H9 (cell line): ENCODE data around the gene RMDN2. TPM values are rescaled to one million over a fixed set of nuclear protein-coding genes. Genes with fewer than 3 reads are reported as not detected.

Source experiments
- DNase-seq: peaks from one replicate; pipeline ENCODE4 v3.0.0-alpha.2; 2017
- H2AFZ ChIP-seq: one replicate; pipeline ENCODE4 v1.6.1; 2013; ENCODE audit warnings: mild to moderate bottlenecking, low read length, control low read depth, moderate library complexity
- H2AK5ac ChIP-seq: 2 replicates; pipeline ENCODE4 v1.6.1; 2013; ENCODE audit warnings: low read length, control low read depth, mixed read lengths; ENCODE audit not compliant: insufficient read length
- H2BK120ac ChIP-seq: one replicate; pipeline ENCODE4 v1.6.1; 2013; ENCODE audit warnings: low read depth, mild to moderate bottlenecking, low read length, control low read depth, inconsistent platforms; ENCODE audit not compliant: poor library complexity, severe bottlenecking
- H2BK12ac ChIP-seq: 2 replicates; pipeline ENCODE4 v1.6.1; 2013; ENCODE audit warnings: low read length, control low read depth, mixed read lengths, low read depth; ENCODE audit not compliant: insufficient read length
- H2BK15ac ChIP-seq: 2 replicates; pipeline ENCODE4 v1.6.1; 2013; ENCODE audit warnings: low read depth, low read length, control low read depth
- H2BK20ac ChIP-seq: one replicate; pipeline ENCODE4 v1.6.1; 2013; ENCODE audit warnings: low read depth, mild to moderate bottlenecking, low read length, control low read depth, inconsistent platforms; ENCODE audit not compliant: poor library complexity, severe bottlenecking
- H2BK5ac ChIP-seq: 2 replicates; pipeline ENCODE4 v1.6.1; 2013; ENCODE audit warnings: low read length, control low read depth, mixed read lengths; ENCODE audit not compliant: insufficient read length
- H3K14ac ChIP-seq: 2 replicates; pipeline ENCODE4 v1.6.1; 2013; ENCODE audit warnings: low read length, control low read depth; ENCODE audit not compliant: insufficient read depth
- H3K18ac ChIP-seq: 2 replicates; pipeline ENCODE4 v1.6.1; 2013; ENCODE audit warnings: low read depth, mild to moderate bottlenecking, mixed read lengths, low read length, control low read depth; ENCODE audit not compliant: insufficient read length
- H3K23ac ChIP-seq: 2 replicates; pipeline ENCODE4 v1.6.1; 2013; ENCODE audit warnings: low read length, control low read depth, mixed read lengths, low read depth; ENCODE audit not compliant: insufficient read length
- H3K23me2 ChIP-seq: 2 replicates; pipeline ENCODE4 v1.6.1; 2013; ENCODE audit warnings: low read depth, mild to moderate bottlenecking, mixed read lengths, low read length, control low read depth; ENCODE audit not compliant: insufficient read length, poor library complexity, severe bottlenecking
- H3K27ac ChIP-seq: 2 replicates; pipeline ENCODE4 v1.5.1; 2013; ENCODE audit warnings: low read length, control low read depth, mixed read lengths, low read depth; ENCODE audit not compliant: insufficient read length
- H3K27me3 ChIP-seq: 2 replicates; pipeline ENCODE4 v1.6.1; 2013; ENCODE audit warnings: low read length, control low read depth, inconsistent platforms; ENCODE audit not compliant: insufficient read depth
- H3K4ac ChIP-seq: 2 replicates; pipeline ENCODE4 v1.6.1; 2013; ENCODE audit warnings: low read depth, mild to moderate bottlenecking, control low read depth, inconsistent platforms, low read length, moderate library complexity
- H3K4me1 ChIP-seq: 2 replicates; pipeline ENCODE4 v1.6.1; 2013; ENCODE audit warnings: low read length, control low read depth, inconsistent platforms; ENCODE audit not compliant: insufficient read depth
- H3K4me2 ChIP-seq: 2 replicates; pipeline ENCODE4 v1.6.1; 2013; ENCODE audit warnings: low read length, control low read depth, mixed read lengths; ENCODE audit not compliant: insufficient read length, insufficient read depth
- H3K56ac ChIP-seq: 2 replicates; pipeline ENCODE4 v1.6.1; 2013; ENCODE audit warnings: low read depth, mild to moderate bottlenecking, mixed read lengths, low read length, control low read depth; ENCODE audit not compliant: insufficient read length
- H3K79me1 ChIP-seq: 2 replicates; pipeline ENCODE4 v1.6.1; 2013; ENCODE audit warnings: low read depth, mild to moderate bottlenecking, moderate library complexity, low read length, control low read depth, inconsistent platforms; ENCODE audit not compliant: insufficient read depth, poor library complexity, severe bottlenecking
- H3K79me2 ChIP-seq: 2 replicates; pipeline ENCODE4 v1.6.1; 2013; ENCODE audit warnings: low read length, control low read depth, inconsistent platforms; ENCODE audit not compliant: insufficient read depth
- H3K9ac ChIP-seq: 2 replicates; pipeline ENCODE4 v1.6.1; 2013; ENCODE audit warnings: low read length, control low read depth, mixed read lengths; ENCODE audit not compliant: insufficient read length; ENCODE audit errors: extremely low read depth
- H3K9me3 ChIP-seq: one replicate; pipeline ENCODE4 v1.6.1; 2013; ENCODE audit warnings: low read depth, low read length, inconsistent platforms; ENCODE audit not compliant: control insufficient read depth
- H3T11ph ChIP-seq: one replicate; pipeline ENCODE4 v1.6.1; 2013; ENCODE audit warnings: mild to moderate bottlenecking, low read length, control low read depth, inconsistent platforms
- H4K20me1 ChIP-seq: one replicate; pipeline ENCODE4 v1.6.1; 2013; ENCODE audit not compliant: control insufficient read depth, insufficient read length, insufficient read depth
- H4K5ac ChIP-seq: 2 replicates; pipeline ENCODE4 v1.6.1; 2013; ENCODE audit warnings: low read depth, mild to moderate bottlenecking, mixed read lengths, low read length, control low read depth; ENCODE audit not compliant: insufficient read length
- H4K8ac ChIP-seq: replicated peaks from 2 replicates; pipeline ENCODE4 v1.6.1; 2013; ENCODE audit warnings: low read length, control low read depth, mixed read lengths, low read depth; ENCODE audit not compliant: insufficient read length
- H4K91ac ChIP-seq: 2 replicates; pipeline ENCODE4 v1.6.1; 2013; ENCODE audit warnings: low read depth, mild to moderate bottlenecking, moderate library complexity, mixed read lengths, low read length, control low read depth; ENCODE audit not compliant: insufficient read length
- H3K27ac Mint-ChIP-seq, 3 experiments: 2 replicates in 2 of 3; 3 replicates in 1 of 3; pipeline ENCODE4 v1.8.0; 2020 to 2021; ENCODE audit warnings: mixed read lengths in 3 of 3, mild to moderate bottlenecking in 1 of 3, moderate library complexity in 1 of 3
- H3K27me3 Mint-ChIP-seq: 2 replicates; pipeline ENCODE4 v1.8.0; 2021; ENCODE audit warnings: low read depth, mild to moderate bottlenecking, moderate library complexity, mixed read lengths
- H3K36me3 Mint-ChIP-seq, 3 experiments: 2 replicates in 2 of 3; 3 replicates in 1 of 3; pipeline ENCODE4 v1.8.0; 2020 to 2021; ENCODE audit warnings: low read depth in 3 of 3, mixed read lengths in 3 of 3; ENCODE audit not compliant: insufficient read depth in 1 of 3
- H3K4me1 Mint-ChIP-seq, 2 experiments: 2 replicates each; pipeline ENCODE4 v1.8.0; 2020; ENCODE audit warnings: mixed read lengths in 2 of 2
- H3K4me3 Mint-ChIP-seq, 2 experiments: 2 replicates in 1 of 2; 3 replicates in 1 of 2; pipeline ENCODE4 v1.8.0; 2020 to 2021; ENCODE audit warnings: mild to moderate bottlenecking in 2 of 2, mixed read lengths in 2 of 2, moderate library complexity in 1 of 2
- H3K9me3 Mint-ChIP-seq, 2 experiments: 2 replicates in 1 of 2; 3 replicates in 1 of 2; pipeline ENCODE4 v1.8.0; 2020; ENCODE audit warnings: mild to moderate bottlenecking in 2 of 2, mixed read lengths in 2 of 2, moderate library complexity in 1 of 2
- CTCF ChIP-seq: fragments of 200-600 bp; sonication (generic); conservative IDR thresholded peaks from 3 replicates; pipeline ENCODE4 v1.8.0; 2021; ENCODE audit warnings: antibody characterized with exemption, mild to moderate bottlenecking
- WGBS: extraction: QIAGEN DNeasy Blood & Tissue Kit; methylation state at CpG from one replicate; pipeline ENCODE4 v1.1.7; 2013; ENCODE audit warnings: missing lambda C conversion rate, low lambda C conversion rate, mixed read lengths; ENCODE audit not compliant: insufficient read length; ENCODE audit errors: extremely low coverage; 5-methylcytosine and 5-hydroxymethylcytosine counted together
- total RNA-seq: library from RNA; stranded (reverse); gene quantifications from 2 replicates; pipeline ENCODE4 v1.2.1, GENCODE V29; 2021

The RMDN2 gene
- total RNA-seq, 1 experiment from 2014 or later: 2.8 TPM

- Histone ChIP-seq H3K9me3 (no peaks in the 10 kb centered on the region), H3K4me2 (peak overlapping the region; percentile 36), H3K79me1 (no peaks in the 10 kb centered on the region), H3K23me2 (no peaks in the 10 kb centered on the region), H2AK5ac (no peak overlapping the region), H3K23ac (no peak overlapping the region), H4K8ac (no peak overlapping the region), H2BK120ac (no peak overlapping the region), H3K79me2 (no peaks in the 10 kb centered on the region), H3K4ac (no peak overlapping the region), H3K27me3 (peaks cover 3% of the 10 kb centered on the region; the same call in 1 of the 2 replicates), H2AFZ (no peak overlapping the region), H3K9ac (no peak overlapping the region), H3K56ac (no peak overlapping the region), H4K91ac (no peak overlapping the region), H2BK5ac (no peak overlapping the region), H3K18ac (peak overlapping the region; percentile 31), H2BK12ac (no peak overlapping the region), H3T11ph (no peak overlapping the region), H4K20me1 (no peaks in the 10 kb centered on the region), H3K4me1 (0 out of 2 replicates have a peak, but pooled peaks cover 3% of the 10 kb centered on the region), H3K14ac (peak overlapping the region; percentile 24; the same call in 1 of the 2 replicates), H2BK15ac (no peak overlapping the region), H4K5ac (no peak overlapping the region), H2BK20ac (no peak overlapping the region), H3K27ac (no peak overlapping the region)
- peaks cover 2 to 4% of the 10 kb centered on the region in 2 experiments; a peak in 2 of 4 replicates for H3K4me1 Mint-ChIP-seq
- DNase-seq: peak; percentile 69
- H3K36me3 Mint-ChIP-seq: no peaks in the 10 kb centered on the region
- peak overlapping the region in 1 of 2 experiments; percentile 16; a peak in 3 of 5 replicates for H3K4me3 Mint-ChIP-seq
- H3K9me3 Mint-ChIP-seq: no peaks in the 10 kb centered on the region
- TF ChIP-seq CTCF: peak; percentile 38
- H3K27ac Mint-ChIP-seq: no peak overlapping the region; a peak in 1 of 7 replicates
- H3K27me3 Mint-ChIP-seq: peaks cover 14% of the 10 kb centered on the region
- WGBS: 100% methylated on average over 2 of the region's 38 CpGs
Observed at GRCh38 chr2:38037757-38038621, 112.9 kb downstream of the RMDN2 start.
